SK-N-SH (cell line): ENCODE measurements around the gene CHCHD3. TPM values are rescaled to one million over a fixed set of nuclear protein-coding genes. Genes with fewer than 3 reads are reported as not detected.

Experiments used
- CTCF ChIA-PET: fragments of 300-600, 350-600 bp; formaldehyde crosslinking; extraction: SDS; loops from one replicate; lab custom pipeline; 2021; lab: Yijun Ruan, JAX
- POLR2A ChIA-PET: fragments of 350-600 bp; sonication (Branson Sonifier 250); formaldehyde crosslinking; extraction: SDS; loops from one replicate; lab custom pipeline; 2020; ENCODE audit warnings: antibody characterized with exemption, inconsistent platforms; lab: Yijun Ruan, JAX
- DNase-seq: peaks from one replicate; pipeline ENCODE4 v3.0.0; 2012
- H2AFZ ChIP-seq: fragments of 200-600 bp; sonication (generic); 2 replicates; pipeline ENCODE4 v1.8.1; 2016; ENCODE audit warnings: antibody characterized with exemption, mild to moderate bottlenecking, low read depth
- H3F3A ChIP-seq: fragments of 200-600 bp; sonication (generic); replicated peaks from 2 replicates; pipeline ENCODE3; 2016; ENCODE audit warnings: antibody characterized with exemption, mild to moderate bottlenecking; ENCODE audit not compliant: insufficient read depth
- H3K27ac ChIP-seq, 2 experiments: fragments of 200-500 bp in 1 of 2; fragments of 200-600 bp in 1 of 2; sonication (Bioruptor generic) in 1 of 2; sonication (generic), shearing (Covaris generic) in 1 of 2; 2 replicates each; pipeline versions ENCODE4 v1.5.1 to v1.6.1; 2014 to 2016; ENCODE audit warnings: low read depth in 2 of 2, inconsistent platforms in 1 of 2, low read length in 1 of 2, mild to moderate bottlenecking in 1 of 2, mixed read lengths in 1 of 2
- H3K27me3 ChIP-seq: fragments of 200-600 bp; sonication (generic), shearing (Covaris generic); 2 replicates; pipeline ENCODE4 v1.6.1; 2016; ENCODE audit warnings: mixed run types; ENCODE audit not compliant: insufficient read depth
- H3K36me3 ChIP-seq, 2 experiments: fragments of 200-500 bp in 1 of 2; fragments of 200-600 bp in 1 of 2; sonication (Bioruptor generic) in 1 of 2; sonication (generic) in 1 of 2; replicated peaks in 1 of 2; 2 replicates each; pipeline versions ENCODE3 to v1.5.1; 2014 to 2016; ENCODE audit warnings: low read length in 1 of 2, mild to moderate bottlenecking in 1 of 2; ENCODE audit not compliant: insufficient read depth in 2 of 2, control insufficient read depth in 1 of 2
- H3K4me1 ChIP-seq, 2 experiments: fragments of 200-500 bp in 1 of 2; fragments of 200-600 bp in 1 of 2; sonication (Bioruptor generic) in 1 of 2; sonication (generic), shearing (Covaris generic) in 1 of 2; 2 replicates each; pipeline versions ENCODE4 v1.5.1 to v1.6.1; 2014 to 2016; ENCODE audit warnings: low read depth in 1 of 2, low read length in 1 of 2, mixed run types in 1 of 2; ENCODE audit not compliant: insufficient read depth in 2 of 2, control insufficient read depth in 1 of 2
- H3K4me2 ChIP-seq: fragments of 200-600 bp; sonication (generic), shearing (Covaris generic); 2 replicates; pipeline ENCODE4 v1.6.1; 2017; ENCODE audit warnings: mixed run types
- H3K4me3 ChIP-seq, 2 experiments: fragments of 200-500 bp in 1 of 2; fragments of 200-600 bp in 1 of 2; sonication (Bioruptor generic) in 1 of 2; sonication (generic), shearing (Covaris generic) in 1 of 2; 2 replicates each; pipeline versions ENCODE4 v1.5.1 to v1.8.1; 2014 to 2016; ENCODE audit warnings: low read depth in 2 of 2, inconsistent platforms in 1 of 2, low read length in 1 of 2, mild to moderate bottlenecking in 1 of 2, mixed read lengths in 1 of 2, moderate library complexity in 1 of 2
- H3K79me2 ChIP-seq: fragments of 200-600 bp; sonication (generic); 2 replicates; pipeline ENCODE4 v1.8.1; 2017; ENCODE audit warnings: mild to moderate bottlenecking; ENCODE audit not compliant: insufficient read depth
- H3K9ac ChIP-seq: fragments of 200-600 bp; sonication (generic); 2 replicates; pipeline ENCODE4 v1.6.1; 2017; ENCODE audit warnings: mixed run types
- H3K9me2 ChIP-seq: fragments of 200-600 bp; sonication (generic); 2 replicates; pipeline ENCODE4 v1.6.1; 2017; ENCODE audit warnings: mixed run types
- H3K9me3 ChIP-seq: fragments of 200-600 bp; sonication (generic); 2 replicates; pipeline ENCODE4 v1.6.1; 2017; ENCODE audit warnings: mixed run types, mild to moderate bottlenecking, moderate library complexity
- H4K20me1 ChIP-seq: fragments of 200-600 bp; sonication (generic); 2 replicates; pipeline ENCODE4 v1.6.1; 2017; ENCODE audit warnings: mild to moderate bottlenecking, mixed run types; ENCODE audit not compliant: insufficient read depth
- CHD2 ChIP-seq: fragments of 150-350 bp; IDR thresholded peaks from 2 replicates; pipeline ENCODE4 v1.6.1; 2018; ENCODE audit warnings: low read length; ENCODE audit not compliant: partially characterized antibody
- CTCF ChIP-seq: fragments of 200-600 bp; sonication (generic); IDR thresholded peaks from 2 replicates; pipeline ENCODE4 v1.6.1; 2017; ENCODE audit warnings: antibody characterized with exemption, mild to moderate bottlenecking, moderate library complexity
- ELF1 ChIP-seq: IDR thresholded peaks from 2 replicates; pipeline ENCODE4 v1.4.0; 2012
- EP300 ChIP-seq, 2 experiments: IDR thresholded peaks; 2 replicates each; pipeline versions ENCODE4 v1.4.0 to v1.6.1; 2012; ENCODE audit warnings: borderline replicate concordance in 1 of 2, low read depth in 1 of 2, low read length in 1 of 2
- EZH2phosphoT487 ChIP-seq: fragments of 200-600 bp; sonication (generic); IDR thresholded peaks from 2 replicates; pipeline ENCODE4 v1.6.1; 2017; ENCODE audit warnings: low read depth, mixed run types, mild to moderate bottlenecking, antibody characterized with exemption, moderate library complexity, borderline replicate concordance
- FOSL2 ChIP-seq: IDR thresholded peaks from 2 replicates; pipeline ENCODE4 v1.4.0; 2012; ENCODE audit warnings: low read depth, mild to moderate bottlenecking, moderate library complexity, borderline replicate concordance
- FOXM1 ChIP-seq: IDR thresholded peaks from 2 replicates; pipeline ENCODE4 v1.4.0; 2012; ENCODE audit warnings: low read depth, mild to moderate bottlenecking
- GATA2 ChIP-seq: sonication (generic); formaldehyde crosslinking; IDR thresholded peaks from 2 replicates; pipeline ENCODE4 v1.5.0; 2020; ENCODE audit warnings: mild to moderate bottlenecking, missing genetic modification reagents
- JUND ChIP-seq: IDR thresholded peaks from 2 replicates; pipeline ENCODE4 v1.4.0; 2012
- MAX ChIP-seq: IDR thresholded peaks from 2 replicates; pipeline ENCODE4 v1.4.0; 2012; ENCODE audit warnings: low read depth
- MEF2A ChIP-seq: IDR thresholded peaks from 2 replicates; pipeline ENCODE4 v1.4.0; 2012; ENCODE audit warnings: low read depth, borderline replicate concordance
- MXI1 ChIP-seq: IDR thresholded peaks from 2 replicates; pipeline ENCODE4 v1.6.1; 2012; ENCODE audit warnings: mild to moderate bottlenecking, low read depth, low read length, improper control_type of control experiment
- NFIC ChIP-seq: IDR thresholded peaks from 2 replicates; pipeline ENCODE4 v1.4.0; 2012; ENCODE audit warnings: borderline replicate concordance
- NRF1 ChIP-seq: IDR thresholded peaks from 2 replicates; pipeline ENCODE4 v1.6.1; 2012; ENCODE audit warnings: low read depth, mild to moderate bottlenecking, low read length
- PBX3 ChIP-seq: IDR thresholded peaks from 2 replicates; pipeline ENCODE4; 2012
- POLR2AphosphoS5 ChIP-seq: IDR thresholded peaks from 2 replicates; pipeline ENCODE4 v1.6.1; 2012; ENCODE audit warnings: low read depth, low read length
- RAD21 ChIP-seq: IDR thresholded peaks from 2 replicates; pipeline ENCODE4 v1.6.1; 2012; ENCODE audit warnings: mild to moderate bottlenecking, low read length
- RCOR1 ChIP-seq: fragments of 150-350 bp; IDR thresholded peaks from 2 replicates; pipeline ENCODE4 v1.6.1; 2017; ENCODE audit warnings: antibody characterized with exemption, low read length
- REST ChIP-seq: IDR thresholded peaks from 2 replicates; pipeline ENCODE4 v1.6.1; 2012; ENCODE audit warnings: mild to moderate bottlenecking, low read depth, low read length, moderate library complexity
- RFX5 ChIP-seq: IDR thresholded peaks from 2 replicates; pipeline ENCODE4 v1.6.1; 2012; ENCODE audit warnings: mild to moderate bottlenecking, improper control_type of control experiment, low read length
- SIN3A ChIP-seq: IDR thresholded peaks from 2 replicates; pipeline ENCODE4 v1.6.1; 2012; ENCODE audit warnings: low read depth, mild to moderate bottlenecking, low read length, moderate library complexity, borderline replicate concordance
- SMC3 ChIP-seq: IDR thresholded peaks from 2 replicates; pipeline ENCODE4 v1.6.1; 2012; ENCODE audit warnings: low read depth, low read length, improper control_type of control experiment
- TAF1 ChIP-seq: IDR thresholded peaks from 2 replicates; pipeline ENCODE4 v1.6.1; 2012; ENCODE audit warnings: low read depth, mild to moderate bottlenecking, low read length, moderate library complexity, borderline replicate concordance
- TCF12 ChIP-seq: IDR thresholded peaks from 2 replicates; pipeline ENCODE4 v1.4.0; 2012
- TEAD4 ChIP-seq: IDR thresholded peaks from 2 replicates; pipeline ENCODE4 v1.4.0; 2012; ENCODE audit warnings: mild to moderate bottlenecking, borderline replicate concordance; ENCODE audit not compliant: insufficient read depth
- USF1 ChIP-seq: IDR thresholded peaks from 2 replicates; pipeline ENCODE4 v1.4.0; 2012; ENCODE audit warnings: low read depth, borderline replicate concordance
- YY1 ChIP-seq: IDR thresholded peaks from 2 replicates; pipeline ENCODE4 v1.4.0; 2012; ENCODE audit warnings: low read depth, mild to moderate bottlenecking
- WGBS: methylation state at CpG from one replicate; pipeline ENCODE4 v1.1.6; 2017; ENCODE audit warnings: low lambda C conversion rate; 5-methylcytosine and 5-hydroxymethylcytosine counted together
- polyA plus RNA-seq, 3 experiments: library from polyadenylated mRNA; depleted of rRNA; stranded (reverse); fragments of >200 nt; gene quantifications; 2 replicates each; pipeline ENCODE4 v1.2.3, GENCODE V29; 2012

The CHCHD3 gene
- polyA plus RNA-seq, 1 of the 3 experiments (the other 2 are of a cell fraction) = 97.1 TPM

GRCh38 chr7:132783824-132784223, 298.1 kb downstream of the CHCHD3 start:
- Histone ChIP-seq H3K4me2 (peak overlapping the region; percentile 22), H4K20me1 (no peaks in the 10 kb centered on the region), H3K27ac (peak overlapping the region in 1 of 2 experiments; percentile 78; a peak in 2 of 4 replicates), H3K79me2 (no peaks in the 10 kb centered on the region), H3K36me3 (peaks cover 0 to 16% of the 10 kb centered on the region in 2 experiments), H3K9me2 (no peaks in the 10 kb centered on the region), H3K27me3 (no peaks in the 10 kb centered on the region), H3K9me3 (no peaks in the 10 kb centered on the region), H3K9ac (peak overlapping the region; percentile 2; the same call in 1 of the 2 replicates), H3F3A (peaks cover 25% of the 10 kb centered on the region), H2AFZ (no peak overlapping the region), H3K4me3 (peak overlapping the region in 1 of 2 experiments; percentile 18; a peak in 1 of 4 replicates), H3K4me1 (peaks cover 7 to 9% of the 10 kb centered on the region in 2 experiments)
- WGBS = 20% methylated on average over 8 of the region's 8 CpGs
- ChIA-PET CTCF (interaction anchor here (1.3 kb wide), 1 partner anchor 8 kb away, joined by 3 read pairs; no protein-coding TSS in a partner anchor), POLR2A (no interaction called here)
- no peak for DNase-seq
- TF ChIP-seq MAX (peak; percentile 85), RCOR1 (no peak), SIN3A (0 out of 2 replicates have a peak, but pooled peaks have one; percentile 39), EZH2phosphoT487 (no peak), REST (no peak), JUND (peak; percentile 98), MEF2A (no peak), RFX5 (no peak), CTCF (no peak), POLR2AphosphoS5 (no peak; the same call in 1 of the 2 replicates), USF1 (no peak), TCF12 (peak; percentile 86), NFIC (peak; percentile 85), PBX3 (peak; percentile 65; the same call in 1 of the 2 replicates), GATA2 (CRISPR knock-in tag) (no peak), ELF1 (no peak), CHD2 (no peak), MXI1 (no peak), YY1 (no peak), NRF1 (no peak), EP300 (IDR thresholded peaks at IDR 0.05; ENCODE audit: borderline replicate concordance in 1 of 2, low read depth in 1 of 2, low read length in 1 of 2) (peak; percentile 9 to 77; a peak in 2 of 4 replicates), TEAD4 (peak; percentile 87; the same call in 1 of the 2 replicates), FOXM1 (no peak), SMC3 (no peak), FOSL2 (peak; percentile 100), TAF1 (no peak), RAD21 (no peak)
